Measurements from ENCODE around the gene FBXL4.

DNA sequence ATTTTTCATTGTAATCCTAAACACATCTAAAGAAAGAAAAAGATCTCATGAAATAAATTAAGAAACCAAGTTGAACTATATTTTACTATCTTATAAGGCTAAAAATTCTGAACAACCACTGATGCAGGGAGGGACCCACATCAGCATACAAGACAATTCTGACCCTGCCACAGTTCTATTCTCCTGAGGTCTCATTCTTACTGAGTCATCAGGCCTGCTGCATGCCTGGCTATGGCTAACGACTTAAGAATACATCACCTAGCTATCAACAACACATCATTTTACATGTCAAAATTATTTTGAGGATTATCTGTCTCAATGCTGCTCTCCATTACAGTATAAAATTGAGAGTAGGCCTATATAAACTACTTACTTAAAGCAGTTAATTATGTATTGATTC, 52.9 kb downstream of the FBXL4 start:
- TF ChIP-seq, protein P1, sequence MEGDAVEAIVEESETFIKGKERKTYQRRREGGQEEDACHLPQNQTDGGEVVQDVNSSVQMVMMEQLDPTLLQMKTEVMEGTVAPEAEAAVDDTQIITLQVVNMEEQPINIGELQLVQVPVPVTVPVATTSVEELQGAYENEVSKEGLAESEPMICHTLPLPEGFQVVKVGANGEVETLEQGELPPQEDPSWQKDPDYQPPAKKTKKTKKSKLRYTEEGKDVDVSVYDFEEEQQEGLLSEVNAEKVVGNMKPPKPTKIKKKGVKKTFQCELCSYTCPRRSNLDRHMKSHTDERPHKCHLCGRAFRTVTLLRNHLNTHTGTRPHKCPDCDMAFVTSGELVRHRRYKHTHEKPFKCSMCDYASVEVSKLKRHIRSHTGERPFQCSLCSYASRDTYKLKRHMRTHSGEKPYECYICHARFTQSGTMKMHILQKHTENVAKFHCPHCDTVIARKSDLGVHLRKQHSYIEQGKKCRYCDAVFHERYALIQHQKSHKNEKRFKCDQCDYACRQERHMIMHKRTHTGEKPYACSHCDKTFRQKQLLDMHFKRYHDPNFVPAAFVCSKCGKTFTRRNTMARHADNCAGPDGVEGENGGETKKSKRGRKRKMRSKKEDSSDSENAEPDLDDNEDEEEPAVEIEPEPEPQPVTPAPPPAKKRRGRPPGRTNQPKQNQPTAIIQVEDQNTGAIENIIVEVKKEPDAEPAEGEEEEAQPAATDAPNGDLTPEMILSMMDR (IDR thresholded peaks at IDR 0.05 in 4 of 5, conservative IDR thresholded peaks at IDR 0.05 in 1 of 5) = no peak
- no peak for TF ChIP-seq POLR2A (IDR thresholded peaks at IDR 0.05)

Data from gastrocnemius medialis (tissue), 4 donors.